Stimulated activated naive B cell treated with anti-CD40 and anti-IgM and Interleukin-4, amounts not matched to agents 10 μg/mL and 1 μg/mL and 100 μg/mL, for 72 hours (primary cell): ENCODE data around the gene IGFBP7.

Experiments used
- ATAC-seq, 2 donors: fragments of 150-1000 bp; cut with Tn5 transposase; replicated peaks; 2 replicates each; pipeline ENCODE4 v1.10.0; 2021; ENCODE audit warnings: moderate library complexity in 1 of 2
- DNase-seq: peaks from one replicate; pipeline ENCODE4 v3.0.0; 2021
- H3K27ac Mint-ChIP-seq: one replicate; pipeline ENCODE4 v1.8.0; 2022; ENCODE audit warnings: mild to moderate bottlenecking, mixed read lengths
- H3K27me3 Mint-ChIP-seq, 2 donors: one replicate each; pipeline ENCODE4 v1.8.0; 2022; ENCODE audit warnings: mixed read lengths in 2 of 2
- H3K36me3 Mint-ChIP-seq, 2 donors: one replicate each; pipeline ENCODE4 v1.8.0; 2022; ENCODE audit warnings: mixed read lengths in 2 of 2, mild to moderate bottlenecking in 1 of 2
- H3K4me1 Mint-ChIP-seq, 2 donors: one replicate each; pipeline ENCODE4 v1.8.0; 2022; ENCODE audit warnings: mixed read lengths in 2 of 2, mild to moderate bottlenecking in 1 of 2
- H3K4me3 Mint-ChIP-seq, 2 donors: one replicate each; pipeline ENCODE4 v1.8.0; 2022; ENCODE audit warnings: mild to moderate bottlenecking in 2 of 2, mixed read lengths in 2 of 2, moderate library complexity in 1 of 2
- H3K9me3 Mint-ChIP-seq, 2 donors: one replicate each; pipeline ENCODE4 v1.8.0; 2022; ENCODE audit warnings: mixed read lengths in 2 of 2, mild to moderate bottlenecking in 1 of 2

IGFBP7 gene

GRCh38 chr4:57109847-57110639 is at the start of gene IGFBP7:
IGFBP7 (minus strand) TSS chr4:57110385; CDS start chr4:57110351, 34 bp downstream.
- H3K4me1 Mint-ChIP-seq, result peaks cover 13 to 33% of the 10 kb centered on the region in 2 donors
- H3K9me3 Mint-ChIP-seq, result no peaks in the 10 kb centered on the region
- H3K27me3 Mint-ChIP-seq, result peaks cover 31 to 32% of the 10 kb centered on the region in 2 donors
- no peaks in the 10 kb centered on the region for H3K36me3 Mint-ChIP-seq
- ATAC-seq, result peak; percentile 39 to 48
- H3K27ac Mint-ChIP-seq, result peak within 1 kb of the TSS; percentile 91
- DNase-seq, result no peak
- H3K4me3 Mint-ChIP-seq, result peak within 1 kb of the TSS; percentile 87 to 90

DNA sequence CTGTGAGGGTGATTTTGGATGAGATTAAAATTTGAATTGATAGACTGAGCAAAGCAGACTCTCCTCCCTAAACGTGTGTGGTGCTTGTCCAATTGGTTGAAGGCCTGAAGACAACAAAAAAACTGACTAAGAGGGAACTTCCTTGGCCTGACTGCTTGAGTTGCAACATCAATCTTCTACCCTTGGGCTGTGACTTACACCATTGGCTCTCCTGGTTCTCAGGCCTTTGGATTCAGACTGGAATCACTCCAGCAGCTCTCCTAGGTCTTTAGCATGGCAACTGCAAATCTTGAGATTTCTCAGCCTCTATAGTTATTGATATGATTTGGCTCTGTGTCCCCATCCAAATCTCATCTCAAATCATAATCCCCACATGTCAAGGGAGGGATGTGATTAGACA is 49.7 kb upstream of the IGFBP7 start:
- Mint-ChIP-seq H3K9me3 (no peaks in the 10 kb centered on the region), H3K4me1 (peaks cover 7 to 12% of the 10 kb centered on the region in 2 donors), H3K27ac (no peak overlapping the region), H3K27me3 (peaks cover 12 to 13% of the 10 kb centered on the region in 2 donors), H3K4me3 (no peak overlapping the region), H3K36me3 (no peaks in the 10 kb centered on the region)
- no peak for DNase-seq
- ATAC-seq, result no peak

DNA sequence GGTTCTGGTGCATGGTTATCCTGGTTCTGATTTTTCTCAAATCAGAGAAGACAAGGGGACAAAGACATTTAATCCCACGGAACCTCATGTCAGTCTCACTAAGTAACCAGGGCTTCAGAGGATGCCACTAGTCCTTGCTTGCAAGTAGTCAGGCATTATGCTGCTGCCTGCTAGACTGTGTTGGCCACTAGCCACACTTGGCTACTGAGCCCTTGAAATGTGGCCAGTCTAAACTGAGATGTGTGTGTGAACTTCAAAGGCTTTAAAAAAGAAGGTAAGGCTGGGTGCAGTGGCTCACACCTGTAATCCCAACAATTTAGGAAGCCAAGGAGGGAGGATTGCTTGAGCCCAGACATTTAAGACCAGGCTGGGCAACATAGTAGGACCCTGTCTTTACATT is 48.6 kb upstream of the IGFBP7 start:
- no peaks in the 10 kb centered on the region for H3K36me3 Mint-ChIP-seq
- H3K4me3 Mint-ChIP-seq, result no peak overlapping the region
- peaks cover 4 to 6% of the 10 kb centered on the region in 2 donors for H3K4me1 Mint-ChIP-seq
- DNase-seq, result no peak
- peaks cover 6 to 7% of the 10 kb centered on the region in 2 donors for H3K27me3 Mint-ChIP-seq
- H3K9me3 Mint-ChIP-seq, result no peaks in the 10 kb centered on the region
- H3K27ac Mint-ChIP-seq, result no peak overlapping the region
- ATAC-seq, result no peak

DNA sequence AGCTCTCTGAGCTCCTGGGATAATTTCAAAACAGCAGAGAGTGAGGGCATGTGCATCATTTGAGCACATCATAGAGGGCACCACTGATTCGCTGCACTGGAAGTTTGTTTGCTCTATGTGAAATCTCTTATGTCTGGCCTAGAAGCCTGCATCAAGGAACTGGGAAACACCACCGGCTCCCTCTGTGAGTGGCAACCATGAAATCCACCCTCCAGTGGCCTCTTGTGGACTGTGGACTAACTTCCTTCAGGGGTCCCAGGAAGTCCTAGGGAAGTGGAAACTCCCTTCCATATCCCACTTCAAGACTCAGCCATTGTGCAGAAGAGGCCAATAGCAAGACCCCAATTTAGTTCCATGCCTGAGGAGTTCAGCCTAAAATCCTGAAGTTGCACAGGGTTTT is 48.0 kb upstream of the IGFBP7 start:
- peaks cover 6 to 7% of the 10 kb centered on the region in 2 donors for H3K27me3 Mint-ChIP-seq
- no peaks in the 10 kb centered on the region for H3K9me3 Mint-ChIP-seq
- H3K4me3 Mint-ChIP-seq, result no peak overlapping the region
- H3K36me3 Mint-ChIP-seq, result no peaks in the 10 kb centered on the region
- H3K27ac Mint-ChIP-seq, result no peak overlapping the region
- H3K4me1 Mint-ChIP-seq, result peaks cover 0 to 3% of the 10 kb centered on the region in 2 donors
- no peak for ATAC-seq
- no peak for DNase-seq

GRCh38 chr4:57157596-57158137 is 47.5 kb upstream of the IGFBP7 start:
- no peak for ATAC-seq
- H3K36me3 Mint-ChIP-seq, result no peaks in the 10 kb centered on the region
- H3K4me3 Mint-ChIP-seq, result no peak overlapping the region
- no peaks in the 10 kb centered on the region for H3K9me3 Mint-ChIP-seq
- no peak for DNase-seq
- H3K4me1 Mint-ChIP-seq, result peaks cover 0 to 3% of the 10 kb centered on the region in 2 donors
- H3K27me3 Mint-ChIP-seq, result peaks cover 6 to 7% of the 10 kb centered on the region in 2 donors
- no peak overlapping the region for H3K27ac Mint-ChIP-seq

DNA sequence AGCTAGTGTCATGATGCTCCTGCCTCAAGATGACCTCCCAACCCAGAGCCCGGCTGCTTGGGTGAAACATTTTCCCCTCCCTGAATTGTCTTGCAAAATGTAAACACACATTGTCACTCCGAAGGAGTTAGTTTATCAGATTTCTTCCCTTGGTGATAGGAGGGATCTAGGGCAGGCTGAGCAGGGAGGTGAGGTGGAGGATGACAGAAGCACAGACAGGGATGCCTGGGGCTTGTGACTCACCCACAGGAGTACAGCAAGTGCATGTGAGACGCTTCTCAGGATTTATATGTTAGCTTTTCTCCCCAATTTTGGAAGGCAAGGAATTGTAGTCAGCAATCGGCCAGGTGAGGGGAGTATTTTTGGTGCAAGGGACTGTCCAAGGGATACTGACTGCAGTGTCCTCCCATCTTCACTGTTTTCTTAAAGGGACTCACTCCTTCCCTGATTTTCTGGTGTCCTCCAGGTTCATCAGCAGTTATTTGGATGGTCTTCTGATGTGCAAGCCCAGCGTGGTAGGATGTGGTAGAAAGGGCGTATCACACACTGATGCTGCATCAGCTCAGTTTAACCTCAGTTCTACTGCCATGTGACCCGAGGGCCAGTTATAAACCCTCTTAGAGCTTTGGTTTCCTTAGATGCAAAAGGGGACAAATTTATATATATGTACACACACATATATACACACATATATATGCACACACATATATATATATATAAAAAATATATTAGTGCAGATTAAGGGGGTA is 46.2 kb upstream of the IGFBP7 start:
- no peak for DNase-seq
- no peaks in the 10 kb centered on the region for H3K9me3 Mint-ChIP-seq
- ATAC-seq, result no peak
- H3K4me3 Mint-ChIP-seq, result no peak overlapping the region
- no peak overlapping the region for H3K27ac Mint-ChIP-seq
- H3K4me1 Mint-ChIP-seq, result peaks cover 0 to 3% of the 10 kb centered on the region in 2 donors
- H3K36me3 Mint-ChIP-seq, result no peaks in the 10 kb centered on the region
- H3K27me3 Mint-ChIP-seq, result peaks cover 6 to 7% of the 10 kb centered on the region in 2 donors

GRCh38 chr4:57154926-57155325 is 44.7 kb upstream of the IGFBP7 start:
- no peak overlapping the region for H3K27ac Mint-ChIP-seq
- peaks cover 0 to 3% of the 10 kb centered on the region in 2 donors for H3K4me1 Mint-ChIP-seq
- H3K27me3 Mint-ChIP-seq, result peaks cover 6 to 7% of the 10 kb centered on the region in 2 donors
- H3K9me3 Mint-ChIP-seq, result no peaks in the 10 kb centered on the region
- no peaks in the 10 kb centered on the region for H3K36me3 Mint-ChIP-seq
- H3K4me3 Mint-ChIP-seq, result no peak overlapping the region
- no peak for DNase-seq
- ATAC-seq, result no peak

DNA sequence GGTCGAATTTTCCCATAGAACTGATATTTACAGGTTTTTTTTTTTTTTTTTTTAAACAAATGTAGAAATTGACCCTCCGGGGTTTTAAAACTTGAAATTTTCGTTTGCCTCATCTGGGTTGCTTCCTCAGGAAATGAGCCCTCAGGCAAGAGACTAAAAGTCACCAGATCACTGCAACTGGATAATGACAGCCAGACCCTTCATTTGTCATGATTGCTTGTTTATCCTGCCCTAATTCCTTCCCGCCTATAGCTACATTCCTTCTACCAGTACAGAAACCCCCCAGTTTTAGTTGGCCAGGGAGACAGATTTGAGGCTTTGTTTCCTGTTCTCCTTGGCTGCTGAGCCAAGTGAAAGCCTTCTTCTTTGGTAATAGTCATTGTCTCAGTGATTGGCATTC is 44.0 kb upstream of the IGFBP7 start:
- DNase-seq (no peak), ATAC-seq (no peak)
- Mint-ChIP-seq H3K36me3 (no peaks in the 10 kb centered on the region), H3K4me1 (peaks cover 0 to 3% of the 10 kb centered on the region in 2 donors), H3K4me3 (no peak overlapping the region), H3K9me3 (no peaks in the 10 kb centered on the region), H3K27me3 (peaks cover 6 to 7% of the 10 kb centered on the region in 2 donors), H3K27ac (no peak overlapping the region)

DNA sequence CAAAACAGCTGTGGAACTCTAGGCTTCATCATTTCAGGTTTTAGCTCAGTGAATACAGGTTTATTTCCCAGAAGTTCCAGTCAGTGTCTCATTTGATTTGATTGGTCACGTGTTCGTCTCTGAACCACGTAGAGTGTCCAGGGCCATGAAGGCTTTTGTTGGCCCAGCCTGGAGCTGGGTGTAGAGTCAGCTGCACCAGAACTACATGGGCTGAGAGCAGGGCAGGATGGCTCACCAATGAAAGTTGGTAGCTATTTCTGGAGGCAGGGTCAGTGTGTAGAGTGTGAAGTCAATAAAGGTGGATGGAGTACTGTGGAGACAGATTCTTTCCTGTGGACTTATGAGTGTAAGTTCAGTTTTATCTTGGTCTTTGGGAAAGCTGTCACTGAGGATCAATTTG is 43.0 kb upstream of the IGFBP7 start:
- H3K9me3 Mint-ChIP-seq, result no peaks in the 10 kb centered on the region
- no peaks in the 10 kb centered on the region for H3K36me3 Mint-ChIP-seq
- no peak for ATAC-seq
- DNase-seq, result no peak
- peaks cover 0 to 3% of the 10 kb centered on the region in 2 donors for H3K4me1 Mint-ChIP-seq
- H3K4me3 Mint-ChIP-seq, result no peak overlapping the region
- no peak overlapping the region for H3K27ac Mint-ChIP-seq
- H3K27me3 Mint-ChIP-seq, result peaks cover 6 to 7% of the 10 kb centered on the region in 2 donors

DNA sequence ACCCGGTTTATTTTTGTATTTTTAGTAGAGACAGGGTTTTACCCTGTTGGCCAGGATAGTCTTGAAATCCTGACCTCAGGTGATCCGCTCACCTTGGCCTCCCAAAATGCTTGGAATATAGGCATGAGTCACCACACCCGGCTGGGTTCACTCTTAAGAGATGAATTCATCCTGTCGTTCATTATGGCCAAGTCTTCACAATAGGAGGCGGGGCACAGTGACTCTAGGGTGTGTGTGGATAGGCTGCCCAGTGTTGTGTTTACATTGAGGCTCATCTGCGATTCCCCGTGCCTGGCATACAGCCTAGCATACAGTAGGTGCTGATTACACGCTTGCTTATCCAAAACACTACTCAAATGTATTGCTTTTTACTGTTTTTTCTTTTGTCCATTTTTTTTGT is 41.3 kb upstream of the IGFBP7 start:
- no peaks in the 10 kb centered on the region for H3K36me3 Mint-ChIP-seq
- H3K4me3 Mint-ChIP-seq, result no peak overlapping the region
- peaks cover 6 to 7% of the 10 kb centered on the region in 2 donors for H3K27me3 Mint-ChIP-seq
- H3K4me1 Mint-ChIP-seq, result peaks cover 0 to 3% of the 10 kb centered on the region in 2 donors
- H3K27ac Mint-ChIP-seq, result no peak overlapping the region
- ATAC-seq (no peak), DNase-seq (no peak)
- H3K9me3 Mint-ChIP-seq, result no peaks in the 10 kb centered on the region

- Mint-ChIP-seq H3K4me3 (no peak overlapping the region), H3K27me3 (peaks cover 1 to 2% of the 10 kb centered on the region in 2 donors), H3K4me1 (peaks cover 0 to 3% of the 10 kb centered on the region in 2 donors), H3K9me3 (no peaks in the 10 kb centered on the region), H3K36me3 (no peaks in the 10 kb centered on the region), H3K27ac (no peak overlapping the region)
- no peak for DNase-seq
- ATAC-seq, result no peak
Measured at GRCh38 chr4:57149833-57150232, 39.6 kb upstream of the IGFBP7 start.

DNA sequence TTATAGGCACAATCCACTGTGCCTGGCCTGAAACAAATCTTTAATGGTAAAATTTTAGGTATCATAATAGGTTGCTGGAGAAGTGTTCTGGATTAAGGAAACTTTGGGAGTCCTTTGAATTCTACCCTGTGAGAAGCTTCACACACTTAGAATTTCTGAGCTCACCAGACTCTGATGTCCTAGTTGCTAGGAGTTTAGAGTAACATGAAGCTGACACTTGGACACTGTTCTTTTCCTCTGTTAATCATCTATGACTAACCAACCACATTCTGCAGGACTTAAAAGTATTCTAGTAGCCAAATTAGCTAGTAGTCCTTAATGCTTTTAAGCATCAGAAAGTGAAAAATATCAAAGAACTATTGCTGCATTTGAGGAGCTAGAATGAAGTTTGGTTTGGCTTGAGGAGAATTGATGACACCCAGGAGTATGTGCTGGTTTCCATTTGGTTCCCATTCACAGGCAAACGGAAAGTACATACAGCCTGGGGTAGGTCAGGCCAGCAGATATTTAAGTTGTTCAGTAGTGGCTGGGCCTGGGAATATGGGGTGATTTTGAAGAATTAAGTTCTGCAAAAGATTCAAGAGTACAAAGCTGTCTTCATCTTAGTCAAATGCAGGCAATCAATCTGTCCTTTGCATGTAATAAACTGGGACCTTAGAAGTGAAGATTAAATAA is 38.8 kb upstream of the IGFBP7 start:
- Mint-ChIP-seq H3K9me3 (no peaks in the 10 kb centered on the region), H3K36me3 (no peaks in the 10 kb centered on the region), H3K27me3 (no peaks in the 10 kb centered on the region), H3K4me3 (no peak overlapping the region), H3K27ac (no peak overlapping the region), H3K4me1 (no peaks in the 10 kb centered on the region)
- DNase-seq (no peak), ATAC-seq (no peak)

GRCh38 chr4:57148177-57148576 is 38.0 kb upstream of the IGFBP7 start:
- no peak overlapping the region for H3K27ac Mint-ChIP-seq
- DNase-seq (no peak), ATAC-seq (no peak)
- no peaks in the 10 kb centered on the region for H3K4me1 Mint-ChIP-seq
- no peaks in the 10 kb centered on the region for H3K36me3 Mint-ChIP-seq
- H3K27me3 Mint-ChIP-seq, result no peaks in the 10 kb centered on the region
- no peaks in the 10 kb centered on the region for H3K9me3 Mint-ChIP-seq
- no peak overlapping the region for H3K4me3 Mint-ChIP-seq

DNA sequence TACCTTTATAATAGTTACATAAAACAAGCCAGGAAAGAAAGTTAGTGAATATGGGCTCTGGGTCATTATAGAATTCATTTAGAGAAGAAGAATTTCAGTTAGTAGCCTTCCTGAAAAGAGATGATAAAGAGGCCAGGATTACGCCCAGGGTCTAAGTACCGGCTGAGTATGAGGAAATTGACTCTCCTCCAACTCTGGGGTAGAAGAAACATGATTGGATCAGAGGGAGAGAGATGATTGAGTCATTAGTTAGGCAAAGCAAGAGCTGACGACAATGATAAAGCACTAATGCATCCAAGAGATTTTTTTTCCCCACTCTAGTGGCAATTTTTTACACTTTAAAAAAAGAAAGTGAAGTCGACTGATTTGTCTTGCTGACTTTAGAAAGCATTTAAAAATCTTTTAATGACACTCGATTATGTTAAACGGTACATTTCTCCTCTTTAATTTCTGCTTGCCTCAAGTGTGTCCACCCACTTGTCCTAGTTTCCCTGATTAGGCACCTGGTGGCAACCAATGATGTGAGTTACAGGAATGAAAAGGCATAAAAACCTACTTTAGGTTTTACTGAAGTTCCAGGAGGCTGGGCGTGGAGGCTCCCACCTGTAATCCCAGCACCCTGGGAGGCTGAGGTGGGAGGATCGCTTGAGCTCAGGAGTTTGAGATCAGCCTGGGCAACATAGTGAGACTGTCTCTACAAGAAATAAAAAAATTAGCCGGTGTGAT is 37.3 kb upstream of the IGFBP7 start:
- no peak overlapping the region for H3K4me3 Mint-ChIP-seq
- no peaks in the 10 kb centered on the region for H3K4me1 Mint-ChIP-seq
- no peaks in the 10 kb centered on the region for H3K36me3 Mint-ChIP-seq
- H3K9me3 Mint-ChIP-seq, result no peaks in the 10 kb centered on the region
- no peaks in the 10 kb centered on the region for H3K27me3 Mint-ChIP-seq
- DNase-seq (no peak), ATAC-seq (no peak)
- no peak overlapping the region for H3K27ac Mint-ChIP-seq
